Neural cell (in vitro differentiated cells): ENCODE measurements around the gene NT5DC2. TPM values are rescaled to one million over a fixed set of nuclear protein-coding genes. Genes with fewer than 3 reads are reported as not detected.

ENCODE experiments used
- polyA plus RNA-seq: library from polyadenylated mRNA; depleted of rRNA; stranded (reverse); fragments of >200 nt; gene quantifications from 2 replicates; pipeline ENCODE4 v1.2.3, GENCODE V29; 2014
- small RNA-seq, 3 experiments: library from RNA; depleted of rRNA; stranded (forward); fragments of <200 nt; gene quantifications; one replicate each; pipeline ENCODE3, GENCODE V24; 2012

Gene NT5DC2
- polyA plus RNA-seq, 1 donor from 2014 or later, result 35.1 TPM

Small RNA genes lying within 50 kb of the gene (small RNA-seq; reads per million reads assigned to genes)
- 0 reads per million in 3 experiments for gene RNU6-856P
- gene RNU6ATAC16P, result 0 to 0.06 (median 0) reads per million in 3 experiments

Other genes with a start within 250 kb of the NT5DC2 start
- 5.0 and 5.8 TPM in 2 replicates for gene GLYCTK, start 246.0 kb downstream of the NT5DC2 start, polyA plus RNA-seq
- 5.4 and 6.0 TPM in 2 replicates for gene DNAH1, start 217.5 kb downstream of the NT5DC2 start, polyA plus RNA-seq
- 107 and 142 TPM in 2 replicates for gene BAP1, start 123.8 kb downstream of the NT5DC2 start, polyA plus RNA-seq
- gene PHF7, start 123.2 kb downstream of the NT5DC2 start, polyA plus RNA-seq, result 8.8 and 11.5 TPM in 2 replicates
- not detected in 2 replicates for gene SEMA3G, start 88.8 kb downstream of the NT5DC2 start, polyA plus RNA-seq
- gene TNNC1, start 79.8 kb downstream of the NT5DC2 start, polyA plus RNA-seq, result 2.2 TPM in 1 of 2 replicates, not detected in the other
- 88.9 and 107 TPM in 2 replicates for gene NISCH, start 78.3 kb downstream of the NT5DC2 start, polyA plus RNA-seq
- 0.28 and 0.50 TPM in 2 replicates for gene STAB1, start 38.5 kb downstream of the NT5DC2 start, polyA plus RNA-seq
- gene UQCC5, start 2.7 kb upstream of the NT5DC2 start, polyA plus RNA-seq, result 5.2 and 20.5 TPM in 2 replicates
- gene PBRM1, start 152.1 kb upstream of the NT5DC2 start, polyA plus RNA-seq, result 64.4 and 66.6 TPM in 2 replicates
- 133 and 151 TPM in 2 replicates for gene GNL3, start 152.2 kb upstream of the NT5DC2 start, polyA plus RNA-seq
- gene GLT8D1, start 171.9 kb upstream of the NT5DC2 start, polyA plus RNA-seq, result 177 and 182 TPM in 2 replicates
- gene SPCS1, start 172.2 kb upstream of the NT5DC2 start, polyA plus RNA-seq, result 97.4 TPM in 2 replicates
- gene NEK4, start 237.1 kb upstream of the NT5DC2 start, polyA plus RNA-seq, result 29.0 and 45.6 TPM in 2 replicates
- not detected in 2 replicates for gene ITIH1, start 243.7 kb upstream of the NT5DC2 start, polyA plus RNA-seq